COLO668 (cell line): ENCODE results near the gene ZFAND3.
A peak's percentile ranks its signal among the peaks of the same experiment; 100 is the strongest.

ENCODE experiments used
- DNase-seq: peaks from one replicate; lab custom pipeline; 2025; ENCODE audit not compliant: unreplicated experiment; lab: John Stamatoyannopoulos, UW

ZFAND3 gene, protein sequence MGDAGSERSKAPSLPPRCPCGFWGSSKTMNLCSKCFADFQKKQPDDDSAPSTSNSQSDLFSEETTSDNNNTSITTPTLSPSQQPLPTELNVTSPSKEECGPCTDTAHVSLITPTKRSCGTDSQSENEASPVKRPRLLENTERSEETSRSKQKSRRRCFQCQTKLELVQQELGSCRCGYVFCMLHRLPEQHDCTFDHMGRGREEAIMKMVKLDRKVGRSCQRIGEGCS

GRCh38 chr6:37819177-37819801 lies at the start of gene ZFAND3:
Gene ZFAND3, plus strand, starts transcription at chr6:37819727. Its CDS starts 219 bp downstream, at chr6:37819946.
- DNase-seq: peak; percentile 93

DNA sequence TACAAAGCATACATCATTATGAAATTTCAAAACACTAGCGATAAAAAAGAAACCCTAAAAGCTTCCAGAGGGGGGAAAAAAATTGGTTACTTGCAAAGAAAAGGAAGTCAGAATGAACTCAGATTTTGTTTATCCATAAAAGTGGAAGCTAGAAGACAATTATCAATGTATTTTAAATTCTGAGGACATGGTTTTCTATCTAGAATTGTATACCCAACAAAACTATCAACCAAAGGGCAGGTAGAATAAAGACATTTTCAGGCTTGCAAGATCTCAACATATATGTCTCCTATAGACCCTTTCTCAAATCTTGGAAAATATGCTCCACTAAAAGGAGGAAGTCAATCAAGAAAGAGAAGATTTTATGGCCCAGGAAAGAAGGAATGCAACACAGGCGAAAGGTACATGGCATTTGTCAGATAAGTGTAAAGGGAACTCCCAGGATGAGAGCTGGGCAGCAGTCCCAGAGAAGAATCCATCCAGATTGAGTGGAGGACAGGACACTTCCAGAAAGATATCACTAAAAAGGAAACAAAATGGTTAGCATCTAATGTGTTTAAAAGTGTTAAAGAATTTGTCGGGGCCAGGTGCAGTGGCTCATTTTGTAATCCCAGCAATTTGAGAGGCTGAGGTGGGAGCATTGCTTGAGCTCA lies 45.4 kb upstream of the ZFAND3 start:
- no peak for DNase-seq

DNA sequence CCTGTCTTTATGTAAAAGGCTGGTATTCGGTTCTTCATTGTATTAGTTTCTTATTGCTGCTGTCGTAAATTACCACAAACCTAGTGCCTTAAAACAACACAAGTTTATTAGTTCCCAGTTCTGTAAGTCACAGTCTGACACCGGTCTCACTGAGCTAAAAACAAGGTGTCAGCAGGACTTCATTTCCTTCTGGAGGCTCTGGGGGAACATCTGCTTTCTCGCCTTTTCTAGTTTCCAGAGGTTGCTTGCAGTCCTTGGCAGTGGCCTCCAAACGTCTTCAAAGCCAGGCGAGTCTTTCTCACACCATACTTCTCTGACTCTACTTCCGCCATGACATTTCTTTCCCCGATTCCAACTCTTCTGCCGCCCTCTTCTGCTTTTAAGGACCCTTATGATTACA lies 43.0 kb upstream of the ZFAND3 start:
- DNase-seq: no peak

DNA sequence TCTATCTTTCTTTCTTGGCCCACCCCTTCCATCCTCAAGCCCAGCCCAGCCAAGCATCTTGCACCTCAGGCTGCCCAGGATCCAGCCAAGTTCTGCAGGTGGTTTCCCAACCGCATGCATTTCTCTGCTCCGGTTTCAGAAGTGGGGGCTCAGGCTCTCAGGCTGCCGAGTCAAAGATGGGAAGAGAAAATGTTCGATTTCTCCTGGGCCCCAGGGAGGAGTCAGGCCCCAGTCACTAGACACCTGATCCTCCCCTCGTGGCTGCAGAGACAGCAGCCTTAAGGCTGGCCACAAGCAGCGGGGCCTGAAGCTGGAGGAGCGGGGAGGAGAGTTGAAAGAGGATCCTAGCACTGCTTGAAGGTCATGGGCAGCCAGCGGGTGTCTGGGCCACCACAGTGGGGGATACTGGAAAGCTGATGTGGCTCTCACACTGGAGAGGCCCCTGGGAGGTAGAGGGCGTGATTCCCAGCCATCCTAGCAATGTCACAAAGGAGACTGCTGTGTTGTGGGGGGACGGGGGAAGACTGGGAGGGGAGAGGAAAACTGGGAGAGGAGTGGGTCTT lies 42.2 kb upstream of the ZFAND3 start:
- DNase-seq: no peak

DNA sequence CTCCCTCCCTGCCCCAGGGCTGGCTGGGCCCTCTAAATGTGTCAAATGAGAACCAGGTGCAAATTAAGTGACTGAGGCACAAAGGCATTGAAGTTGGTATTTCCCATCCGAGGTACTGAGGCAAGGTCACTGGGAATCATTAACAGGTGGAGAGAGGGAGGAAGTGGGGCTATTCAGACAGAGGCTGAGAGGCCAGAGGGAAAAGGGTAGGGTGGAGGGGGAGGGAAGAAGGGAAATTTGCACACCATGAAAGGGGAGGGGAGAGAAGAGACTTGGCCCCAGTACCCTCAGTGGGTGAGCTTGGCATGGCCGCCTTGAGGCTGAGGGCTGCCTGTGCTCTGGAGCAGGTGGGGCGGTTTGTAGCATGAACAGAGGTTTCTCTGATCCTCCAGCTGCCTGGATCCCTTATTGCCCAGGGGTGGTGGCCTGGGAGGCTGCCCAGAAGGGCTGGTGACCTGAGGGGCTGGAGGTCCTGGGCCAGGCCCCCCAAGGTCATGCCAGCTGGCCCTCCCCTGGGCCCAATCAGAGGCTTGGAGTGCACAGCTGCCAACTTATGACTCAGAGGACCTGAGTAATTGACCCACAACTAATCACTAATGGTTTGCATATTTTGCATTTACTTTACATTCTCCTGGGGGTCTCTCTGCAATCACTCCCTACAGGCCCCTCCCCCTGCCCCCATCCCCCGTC lies 40.3 kb upstream of the ZFAND3 start:
- DNase-seq: no peak

DNA sequence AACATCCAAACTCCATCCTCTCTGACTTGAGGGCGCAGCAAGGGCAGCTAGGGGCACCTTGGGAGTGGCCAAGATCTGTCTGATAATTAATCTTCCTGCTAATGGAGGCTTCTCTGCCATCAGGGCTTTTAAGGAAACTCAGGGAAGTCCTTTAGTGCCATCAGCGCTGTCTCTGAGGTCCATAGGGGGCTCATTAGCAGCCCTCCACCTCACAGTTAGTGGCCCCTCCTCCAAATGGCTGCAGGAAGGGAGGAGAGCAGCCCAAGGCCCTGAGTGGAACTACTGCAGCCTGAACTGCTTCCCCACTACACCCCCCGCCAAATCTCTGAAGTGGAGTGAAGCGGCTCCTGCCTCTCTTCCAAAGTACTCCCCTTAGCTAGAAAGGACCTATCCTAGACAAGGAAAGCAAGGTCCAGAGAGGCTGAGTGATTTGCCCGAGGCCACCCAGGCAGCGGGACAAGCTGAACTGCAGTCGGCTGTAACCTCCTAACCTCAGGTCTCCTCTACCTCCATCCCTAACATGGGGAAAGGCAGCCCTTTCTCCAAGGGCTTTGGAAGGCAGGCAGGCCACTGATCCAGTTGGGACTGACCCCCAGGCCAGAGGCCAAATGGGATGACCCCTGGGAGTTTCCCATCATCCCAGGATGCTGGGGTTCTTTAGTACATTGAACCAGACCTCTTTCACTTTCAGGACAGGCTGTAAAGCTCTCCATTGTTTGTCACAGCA lies 39.5 kb upstream of the ZFAND3 start:
- no peak for DNase-seq

DNA sequence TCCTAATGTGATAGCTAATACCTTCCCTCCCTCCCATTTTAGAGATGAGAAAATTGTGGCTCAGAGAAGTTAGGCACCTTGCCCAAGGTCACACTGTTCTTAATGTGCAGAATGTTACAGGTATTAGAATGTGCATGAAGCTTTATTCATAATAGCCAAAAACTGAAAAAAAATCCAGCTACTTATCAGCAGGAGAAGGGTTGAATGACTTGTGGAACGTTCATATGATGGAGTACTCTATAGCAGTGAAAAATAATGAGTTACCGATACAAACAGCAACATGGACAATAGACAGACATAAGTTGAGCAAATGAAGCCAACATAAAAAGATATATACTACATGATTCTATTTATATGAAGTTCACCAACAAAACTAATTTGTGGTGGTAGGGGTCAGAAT lies 37.7 kb upstream of the ZFAND3 start:
- DNase-seq: no peak

GRCh38 chr6:37783025-37783855 lies 36.3 kb upstream of the ZFAND3 start:
- DNase-seq: peak; percentile 5

- DNase-seq: peak; percentile 36
Measured at GRCh38 chr6:37783856-37784584, 35.5 kb upstream of the ZFAND3 start.

DNA sequence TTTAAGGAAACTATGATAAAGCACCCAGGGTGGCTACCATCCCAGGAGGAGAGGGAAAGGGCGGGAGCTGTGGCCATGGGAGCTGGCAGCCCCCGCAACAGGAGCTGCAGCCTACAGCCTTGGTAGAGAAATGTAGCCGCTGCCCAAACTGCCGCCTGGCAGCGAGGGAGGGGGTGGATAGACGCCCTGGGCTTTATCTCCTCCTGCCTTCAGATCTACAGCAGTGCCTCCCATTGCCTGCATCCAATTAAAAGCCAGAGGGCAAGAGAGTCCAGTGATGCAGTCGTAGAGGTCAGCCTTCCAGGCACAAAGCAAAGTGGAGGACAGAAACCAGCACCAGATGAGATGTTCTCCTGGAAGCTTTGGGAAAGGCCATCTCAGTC lies 35.0 kb upstream of the ZFAND3 start:
- DNase-seq: no peak

GRCh38 chr6:37785002-37785662 lies 34.4 kb upstream of the ZFAND3 start:
- DNase-seq: no peak

DNA sequence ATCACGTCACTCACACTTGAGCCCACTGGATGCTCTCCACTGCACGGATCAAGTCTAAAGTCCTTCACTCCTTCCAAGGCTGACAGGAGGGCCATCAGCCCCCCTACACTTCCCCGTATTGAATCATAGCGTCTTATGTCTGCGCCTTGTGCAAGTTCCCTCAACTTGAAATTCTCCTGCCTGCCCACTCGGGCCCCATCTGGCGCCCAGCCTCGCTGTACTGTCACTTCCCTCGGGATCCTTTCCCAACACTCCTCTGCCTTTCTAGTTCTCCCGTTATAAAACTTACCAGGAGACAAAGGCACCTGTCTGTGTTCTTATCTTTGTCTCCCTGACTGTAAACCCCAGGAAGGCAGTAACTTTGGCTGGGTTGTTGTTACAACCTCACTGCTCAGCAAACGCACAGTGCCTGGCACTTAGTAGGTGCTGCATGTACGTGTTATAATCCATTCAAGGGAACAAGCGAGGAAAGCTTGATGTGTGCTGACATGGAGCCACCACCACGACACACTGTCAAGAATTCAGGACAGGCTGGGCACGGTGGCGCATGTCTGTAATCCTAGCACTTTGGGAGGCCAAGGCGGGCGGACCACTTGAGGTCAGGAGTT lies 33.8 kb upstream of the ZFAND3 start:
- DNase-seq: no peak

DNA sequence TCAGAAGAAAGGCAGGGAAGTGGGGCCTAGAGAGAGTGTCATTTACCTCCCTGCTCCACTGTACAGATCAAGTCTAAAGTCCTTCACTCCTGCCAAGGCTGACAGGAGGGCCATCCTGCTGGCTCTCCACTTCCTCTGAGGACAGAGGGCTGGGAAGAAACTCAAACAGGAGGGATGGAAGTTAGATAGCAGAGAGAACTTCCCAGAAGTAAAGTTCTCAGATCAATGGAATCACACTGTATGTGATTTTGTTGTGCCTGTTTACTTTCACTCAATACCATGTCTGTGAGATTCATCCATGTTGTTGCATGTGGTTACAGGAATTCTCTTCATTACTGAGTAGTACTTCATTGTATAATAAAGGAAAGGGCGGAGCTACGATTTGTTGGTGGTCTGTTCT lies 32.3 kb upstream of the ZFAND3 start:
- no peak for DNase-seq

GRCh38 chr6:37788259-37788658 lies 31.3 kb upstream of the ZFAND3 start:
- DNase-seq: no peak

DNA sequence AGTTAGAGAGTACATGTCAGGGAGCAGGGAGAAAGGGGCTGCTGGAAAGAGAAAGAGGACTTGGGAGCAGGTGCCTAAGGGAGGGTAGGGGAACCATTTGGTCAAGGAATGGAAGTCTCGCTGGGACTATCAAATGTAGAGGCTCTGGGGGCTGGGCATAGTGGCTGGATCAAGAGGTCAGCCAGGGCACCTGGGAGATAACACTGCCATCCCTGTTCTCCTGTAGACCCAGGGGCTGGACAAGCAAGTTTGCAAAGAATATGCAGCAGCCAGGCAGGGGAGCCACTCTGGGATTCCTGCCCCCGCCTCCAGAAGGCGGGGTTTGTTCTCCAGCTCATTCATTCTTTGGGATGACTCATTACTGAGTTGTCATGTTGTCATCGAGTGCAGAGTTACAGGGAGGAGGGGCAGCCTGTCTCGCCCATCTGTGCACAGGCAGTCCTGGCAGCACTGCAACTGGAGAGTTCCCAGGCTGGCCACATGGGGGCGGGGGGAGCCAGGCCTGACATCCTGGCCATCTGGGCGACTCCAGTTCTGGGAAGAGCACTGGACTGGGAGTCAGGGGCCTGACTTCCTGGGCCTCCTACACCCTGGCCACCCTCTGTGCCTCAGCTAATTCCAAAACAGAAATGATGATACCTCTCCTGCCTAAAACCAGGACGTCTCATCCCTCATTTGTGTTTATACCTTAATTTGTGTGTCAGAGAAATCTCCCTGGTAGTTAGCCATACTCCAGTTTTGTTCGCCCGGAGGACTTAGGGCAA lies 28.2 kb upstream of the ZFAND3 start:
- DNase-seq: peak; percentile 80

DNA sequence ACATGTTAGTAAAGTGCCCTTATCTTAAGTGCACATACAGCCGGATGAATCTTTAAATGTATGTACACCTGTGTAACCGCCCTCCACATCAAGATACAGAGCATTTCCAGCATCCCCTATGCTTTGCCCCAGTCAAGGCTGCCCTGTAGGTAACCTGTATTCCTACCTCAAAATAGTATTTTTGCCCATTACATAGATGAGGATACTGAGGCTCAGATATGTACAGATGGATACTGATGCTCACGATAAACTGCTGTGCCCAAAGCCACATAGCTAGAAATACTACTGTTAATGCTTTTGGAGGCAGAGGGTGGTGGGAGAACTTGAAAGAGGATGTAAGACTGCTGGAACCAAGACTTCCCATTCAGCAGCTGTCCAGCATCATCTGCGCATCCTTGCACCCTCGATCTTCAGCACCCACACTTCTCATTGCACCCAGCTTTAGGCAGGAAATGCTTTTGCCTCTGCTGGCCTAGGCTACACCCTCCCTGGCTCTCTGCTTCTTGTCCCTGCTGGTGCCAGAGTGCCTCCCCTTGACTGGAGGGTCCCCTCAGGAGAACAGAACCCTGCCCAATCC lies 27.0 kb upstream of the ZFAND3 start:
- DNase-seq: no peak

GRCh38 chr6:37793067-37793466 lies 26.5 kb upstream of the ZFAND3 start:
- DNase-seq: no peak
